ENCODE results near the gene TMC1.
"Not testable (repeated sequence)": the region's sequence is repeated elsewhere in the genome, so short reads cannot be mapped to it uniquely, and the experiment has no call there.

TMC1 gene

GRCh38 chr9:72786948-72787347, 265.5 kb downstream of the TMC1 start:
- no peak for DNase-seq

- DNase-seq: no peak
These were observed 267.7 kb downstream of the TMC1 start for GRCh38 chr9:72788966-72789735.

GRCh38 chr9:72789885-72790284, 268.5 kb downstream of the TMC1 start:
- no peak for DNase-seq

GRCh38 chr9:72790989-72791388, 269.6 kb downstream of the TMC1 start:
- DNase-seq: no peak

- no peak for DNase-seq
These were observed 270.0 kb downstream of the TMC1 start for GRCh38 chr9:72791436-72791835.

- no peak for DNase-seq
These were observed 273.5 kb downstream of the TMC1 start for GRCh38 chr9:72794946-72795345.

DNA sequence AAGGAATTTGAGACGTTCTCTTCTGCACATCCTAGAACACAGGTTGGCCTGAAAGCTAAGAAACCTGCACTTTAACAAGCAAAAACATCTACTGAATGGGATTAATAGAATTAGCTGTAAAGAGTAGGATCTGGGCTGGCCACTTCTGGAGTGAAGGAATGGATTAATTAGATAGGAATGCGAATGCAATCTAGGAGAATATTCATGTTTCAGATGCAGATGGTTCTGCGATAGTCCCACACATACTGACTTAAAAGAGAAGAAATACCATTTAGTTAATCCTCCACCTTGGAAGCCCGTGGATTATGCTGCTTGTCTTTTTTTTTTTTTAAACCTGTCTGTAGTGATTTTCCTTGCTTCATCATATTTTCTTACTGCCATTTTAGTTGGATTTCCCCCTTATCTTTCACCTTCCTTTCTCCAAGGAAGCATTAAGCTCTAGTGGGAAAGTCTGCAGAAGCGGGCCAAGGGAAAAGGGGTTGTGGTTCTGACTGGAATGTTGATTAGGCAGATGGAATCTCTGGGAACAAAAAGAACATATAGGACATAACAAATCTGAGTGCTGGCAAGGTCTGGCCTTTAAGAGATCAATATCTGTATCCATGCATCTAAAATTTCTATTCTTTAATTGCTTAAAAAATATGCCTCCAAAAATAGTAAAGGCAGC, 279.1 kb downstream of the TMC1 start:
- DNase-seq: no peak

GRCh38 chr9:72805238-72805637, 283.8 kb downstream of the TMC1 start:
- no peak for DNase-seq

DNA sequence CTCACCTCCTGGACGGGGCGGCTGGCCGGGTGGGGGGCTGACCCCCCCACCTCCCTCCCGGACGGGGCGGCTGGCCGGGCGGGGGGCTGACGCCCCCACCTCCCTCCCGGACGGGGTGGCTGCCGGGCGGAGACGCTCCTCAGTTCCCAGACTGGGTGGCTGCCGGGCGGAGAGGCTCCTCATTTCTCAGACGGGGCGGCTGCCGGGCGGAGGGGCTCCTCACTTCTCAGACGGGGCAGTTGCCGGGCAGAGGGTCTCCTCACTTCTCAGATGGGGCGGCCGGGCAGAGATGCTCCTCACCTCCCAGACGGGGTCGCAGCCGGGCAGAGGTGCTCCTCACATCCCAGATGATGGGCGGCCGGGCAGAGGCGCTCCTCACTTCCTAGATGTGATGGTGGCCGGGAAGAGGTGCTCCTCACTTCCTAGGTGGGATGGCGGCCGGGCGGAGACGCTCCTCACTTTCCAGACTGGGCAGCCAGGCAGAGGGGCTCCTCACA, 285.0 kb downstream of the TMC1 start:
- DNase-seq: not testable (repeated sequence)

DNA sequence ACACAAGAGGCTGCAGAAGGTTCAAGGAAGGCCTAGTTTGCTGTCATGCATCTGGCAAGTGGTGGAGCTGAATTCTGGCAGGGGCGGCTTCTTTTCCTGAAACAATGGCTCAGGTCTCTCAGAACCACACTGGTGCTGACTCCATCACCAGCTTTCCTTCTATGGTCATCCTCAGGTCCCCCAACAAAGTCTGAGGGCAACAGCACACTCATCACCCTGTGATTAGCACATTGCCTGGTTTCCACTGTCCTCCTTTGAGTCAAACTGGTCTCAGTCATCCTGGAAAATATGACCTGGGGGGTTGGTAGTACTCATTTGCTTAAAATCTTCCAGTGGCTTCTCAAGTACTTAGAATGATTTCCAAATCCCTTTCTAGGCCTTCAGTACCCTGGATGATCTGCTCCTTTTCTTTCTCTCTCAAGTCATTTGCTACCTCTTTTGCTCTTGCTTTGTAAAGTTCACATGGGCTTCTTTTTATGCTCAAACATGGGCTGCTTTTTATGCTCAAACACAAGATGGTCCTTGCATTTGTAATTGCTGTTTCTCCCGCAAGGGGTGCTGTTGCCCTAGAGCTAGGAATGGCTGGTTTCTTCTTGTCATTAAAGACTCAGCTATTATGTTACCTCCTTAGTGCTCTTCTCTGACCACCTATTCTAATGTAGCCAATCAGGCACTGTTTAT, 286.5 kb downstream of the TMC1 start:
- no peak for DNase-seq

DNA sequence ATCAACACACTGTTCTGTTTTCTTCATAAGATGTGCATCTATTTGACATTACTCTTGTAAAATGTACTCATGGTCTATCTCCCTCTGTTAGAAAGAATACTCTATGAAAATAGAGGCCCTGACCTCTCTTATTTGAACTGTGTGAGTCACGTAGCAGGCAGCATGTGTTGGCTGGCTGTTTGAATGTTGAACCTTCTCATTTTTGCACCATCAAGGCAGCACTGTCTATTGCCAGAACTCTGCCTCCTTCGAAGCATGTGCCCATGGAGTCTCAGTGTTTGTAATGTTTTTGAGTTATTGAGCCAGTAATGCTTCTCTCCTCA, 287.0 kb downstream of the TMC1 start:
- DNase-seq: no peak

DNA sequence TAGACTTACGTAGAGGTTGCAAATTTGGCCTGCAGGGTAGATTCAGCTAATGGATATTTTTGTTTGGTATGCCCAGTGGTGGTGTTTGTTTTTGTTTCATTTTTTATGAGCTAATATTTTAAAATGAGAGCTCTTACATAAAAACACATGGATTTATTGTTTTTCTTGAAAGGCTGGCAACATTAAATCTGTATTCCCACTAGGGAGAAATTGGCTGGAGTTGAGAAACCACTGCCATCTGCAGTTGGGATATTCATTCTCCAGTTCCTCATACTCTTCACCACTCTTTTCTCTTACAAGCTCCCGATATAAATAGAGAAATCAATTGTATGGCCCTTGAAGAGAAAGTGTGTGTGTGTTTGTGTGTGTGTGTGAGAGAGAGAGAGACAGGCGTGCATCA, 288.2 kb downstream of the TMC1 start:
- no peak for DNase-seq

GRCh38 chr9:72812559-72813111, 291.2 kb downstream of the TMC1 start:
- DNase-seq: no peak

- no peak for DNase-seq
These were observed 292.1 kb downstream of the TMC1 start for GRCh38 chr9:72813544-72813943.

GRCh38 chr9:72814083-72814597, 292.7 kb downstream of the TMC1 start:
- DNase-seq: no peak

DNA sequence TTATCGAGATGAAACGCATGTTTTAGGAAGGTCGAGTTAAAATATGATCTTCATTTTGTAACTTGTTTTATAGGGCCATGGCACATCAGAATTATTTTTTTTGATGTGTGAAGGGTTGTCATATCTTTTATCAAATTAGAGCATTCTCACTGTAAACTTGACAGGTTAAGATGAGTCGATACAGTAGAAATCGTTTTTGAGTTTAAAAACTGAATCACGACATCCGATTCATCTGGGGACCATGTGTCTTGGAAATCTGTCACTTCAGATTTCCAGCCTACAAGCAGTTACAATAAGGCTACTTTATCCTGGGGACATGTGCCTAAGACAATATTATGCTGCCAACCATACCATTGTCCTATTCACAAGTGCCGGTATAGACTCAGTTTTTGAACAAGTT, 295.3 kb downstream of the TMC1 start:
- DNase-seq: no peak

DNA sequence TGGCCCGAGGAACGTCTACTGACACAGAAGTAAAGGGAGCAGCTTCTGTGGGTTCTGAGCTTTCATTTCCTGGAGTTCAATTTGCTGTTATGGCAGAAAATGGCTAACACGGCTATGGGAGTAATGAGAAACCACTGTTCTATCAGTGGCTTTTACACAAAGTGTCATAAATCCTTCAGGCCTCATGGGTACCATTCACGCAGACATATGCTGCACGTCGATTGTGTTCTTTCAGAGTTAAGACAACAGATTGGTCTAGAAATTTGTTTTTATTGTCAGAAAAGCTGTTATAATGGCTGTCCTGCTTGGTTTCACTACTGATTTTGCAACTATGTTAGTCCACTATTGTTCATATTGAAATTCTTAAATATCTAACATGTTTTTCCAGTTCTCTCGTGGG, 296.0 kb downstream of the TMC1 start:
- no peak for DNase-seq

GRCh38 chr9:72818385-72818784, 297.0 kb downstream of the TMC1 start:
- no peak for DNase-seq

DNA sequence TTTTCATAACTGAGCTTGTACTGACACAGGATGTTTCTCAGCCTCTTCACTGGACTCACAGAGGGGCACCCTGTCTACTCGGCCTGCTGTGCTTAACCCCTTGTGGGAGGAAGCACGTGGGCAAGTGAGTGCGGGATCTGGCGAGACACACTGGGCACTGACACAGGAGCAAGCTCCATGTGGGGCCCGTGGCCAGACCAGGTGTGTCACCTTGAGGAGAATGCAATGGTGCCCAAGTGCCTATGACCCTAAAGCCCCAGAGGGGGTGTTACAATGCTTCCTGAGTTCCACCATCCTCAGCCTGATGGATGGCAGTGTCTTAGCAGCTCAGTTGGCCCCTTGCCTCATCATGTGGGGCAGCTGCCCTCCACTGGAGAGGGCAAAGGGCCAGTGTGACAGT, 302.6 kb downstream of the TMC1 start:
- DNase-seq: no peak

DNA sequence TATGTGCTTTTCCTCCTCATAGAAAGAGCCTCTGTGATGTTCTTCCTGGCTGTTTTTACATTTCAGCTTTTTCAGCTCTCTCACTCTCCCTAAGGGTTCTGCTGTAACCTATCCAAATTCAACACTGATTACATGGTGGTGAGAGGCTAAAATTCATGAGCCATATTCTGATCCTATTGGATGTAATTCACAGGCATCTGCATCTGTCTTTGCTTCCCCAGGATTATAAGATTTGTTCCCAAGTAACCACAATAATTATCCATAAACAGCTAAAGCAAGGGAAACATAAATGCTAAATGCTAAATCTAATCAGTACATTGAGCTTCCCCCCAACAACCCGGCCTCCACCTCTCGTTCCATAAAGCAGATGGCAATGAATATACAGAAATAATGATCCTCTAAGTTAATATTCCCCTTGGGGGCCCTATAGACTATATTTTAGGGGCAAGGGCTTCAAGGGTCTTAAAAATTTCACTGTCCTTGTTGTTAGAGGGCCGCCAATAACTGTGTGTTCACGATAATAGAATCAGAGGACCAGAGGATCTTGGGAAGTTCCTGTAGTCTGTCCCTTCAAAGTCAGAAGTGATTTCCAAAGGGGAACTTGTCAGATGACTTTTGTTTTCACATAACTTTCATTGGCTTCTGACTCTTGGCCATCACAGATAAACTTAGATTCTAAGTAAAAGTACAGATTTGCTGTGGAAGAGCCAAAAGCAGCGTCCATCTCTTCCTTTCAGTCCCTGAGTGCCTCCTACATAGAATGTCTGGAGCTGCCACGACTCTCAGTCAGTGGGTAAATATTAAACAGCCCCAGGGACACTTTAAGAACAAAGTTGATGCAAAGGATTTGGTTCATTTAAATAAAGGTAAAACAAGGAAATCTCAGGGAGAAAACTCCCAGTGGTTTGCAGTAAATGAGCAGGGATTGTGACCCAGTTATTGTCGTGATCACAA, 305.9 kb downstream of the TMC1 start:
- DNase-seq: no peak

DNA sequence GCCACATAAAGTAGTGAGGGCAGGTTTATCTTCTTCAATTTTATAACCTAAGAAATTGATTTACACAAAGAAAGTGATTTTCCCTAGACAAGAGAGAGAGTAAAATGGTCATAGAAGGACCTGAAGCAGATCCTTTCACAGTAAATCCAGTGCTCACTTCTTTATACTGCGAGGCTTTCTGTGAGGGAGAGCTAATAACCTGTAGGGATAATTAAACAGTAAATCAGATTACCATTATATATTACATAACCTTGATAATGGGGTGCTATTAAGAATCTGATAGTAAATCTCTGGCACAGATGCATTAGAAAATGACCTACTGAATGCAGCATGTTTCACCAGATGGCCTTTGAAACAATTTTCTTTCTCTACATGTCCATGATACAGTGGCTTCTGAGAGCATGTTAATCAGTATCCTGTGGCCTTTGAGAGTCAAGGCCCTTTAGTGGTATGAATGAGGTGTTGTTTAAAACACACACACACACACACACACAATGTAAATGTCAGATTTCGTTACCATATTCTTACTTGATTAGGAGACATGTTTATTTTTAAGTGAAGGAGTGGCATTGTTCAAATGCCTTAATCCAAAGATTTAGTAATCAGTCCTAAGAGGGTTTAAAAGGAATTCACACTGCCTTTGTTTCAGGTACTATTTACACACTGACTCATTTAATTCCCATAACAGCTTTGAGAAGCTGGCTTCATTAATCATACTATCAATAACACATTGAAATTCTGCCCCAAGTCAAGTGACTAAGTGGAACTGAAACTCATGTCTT, 306.7 kb downstream of the TMC1 start:
- DNase-seq: no peak

DNA sequence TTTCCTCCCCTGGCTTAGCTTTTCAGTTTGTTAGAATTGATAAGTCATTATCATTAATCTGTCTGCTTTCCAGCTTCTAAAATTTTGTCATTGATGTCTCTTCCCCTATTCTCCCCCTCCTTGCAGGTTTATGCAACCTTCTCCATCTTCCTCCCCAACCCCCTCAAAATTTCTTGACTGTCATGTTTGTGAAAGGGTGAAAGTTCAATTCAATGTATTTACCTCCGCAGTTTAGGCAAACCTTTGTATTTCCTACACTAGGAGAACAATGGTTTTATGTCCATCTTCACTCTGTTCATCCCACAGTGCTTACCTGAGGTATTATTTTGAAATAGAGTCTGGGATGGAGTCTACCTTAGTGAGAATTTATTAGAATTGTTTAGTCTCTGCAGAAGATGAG, 313.6 kb downstream of the TMC1 start:
- no peak for DNase-seq

Measured in NCI-H1092 treated with DMSO at 0.1 percent for 48 hours (cell line).